Psoas muscle (tissue), 8 donors: Measurements from ENCODE around the gene IKZF1. TPM values are rescaled to one million over a fixed set of nuclear protein-coding genes. Genes with fewer than 3 reads are reported as not detected.

Source experiments
- ATAC-seq, 4 donors: fragments of 200-7000 bp; cut with Tn5 transposase; one replicate each; pipeline ENCODE4 v1.9.1; 2020; ENCODE audit warnings: moderate library complexity in 3 of 4, mild to moderate bottlenecking in 2 of 4
- DNase-seq, 2 donors: peaks; one replicate each; pipeline ENCODE4 v3.0.0-alpha.2; 2020
- H3K27ac ChIP-seq: fragments of 200-600 bp; one replicate; pipeline ENCODE4 v1.8.0; 2022
- H3K27me3 ChIP-seq, 3 donors: fragments of 200-600 bp in 1 of 3; one replicate each; pipeline versions ENCODE4 v1.6.1 to v1.8.0; 2013 to 2022; ENCODE audit warnings: low read length in 2 of 3, mild to moderate bottlenecking in 2 of 3, moderate library complexity in 1 of 3; ENCODE audit not compliant: insufficient read depth in 3 of 3
- H3K36me3 ChIP-seq, 2 donors: fragments of 200-600 bp in 1 of 2; one replicate each; pipeline versions ENCODE4 v1.6.1 to v1.8.0; 2013 to 2022; ENCODE audit warnings: low read depth in 1 of 2, mild to moderate bottlenecking in 1 of 2, moderate library complexity in 1 of 2; ENCODE audit not compliant: insufficient read depth in 1 of 2
- H3K4me1 ChIP-seq: fragments of 200-600 bp; one replicate; pipeline ENCODE4 v1.8.0; 2022
- H3K4me3 ChIP-seq: fragments of 200-600 bp; one replicate; pipeline ENCODE4 v1.8.0; 2022; ENCODE audit warnings: mild to moderate bottlenecking
- H3K9me3 ChIP-seq: fragments of 200-600 bp; one replicate; pipeline ENCODE4 v1.8.0; 2022
- WGBS, 3 donors: extraction: QIAGEN DNeasy Blood & Tissue Kit; methylation state at CpG; one replicate each; pipeline versions ENCODE4 v1.1.6 to v1.1.7; 2013; 5-methylcytosine and 5-hydroxymethylcytosine counted together
- intact Hi-C, 2 donors: fragments of 100-400 bp; cut with DNase I; formaldehyde crosslinking; loops; one replicate each; pipeline versions ENCODE4 v1.11.0 to v1.14.2; 2022
- polyA plus RNA-seq, 3 donors: library from polyadenylated mRNA; stranded (reverse); fragments of 200-250 nt; gene quantifications; one replicate each; pipeline ENCODE4 v1.2.3, GENCODE V29; 2013
- total RNA-seq, 4 donors: library from RNA; stranded (reverse); fragmentation: NEBNext Ultra II Directional in 2 of 4; extraction: Animal tissue kit (Norgen Biotek cat#: 25700) in 2 of 4; gene quantifications; one replicate each; pipeline versions ENCODE4 v1.2.1 to v1.2.4, GENCODE V29; 2021 to 2023
- TF ChIP-seq, protein P1 (sequence below): fragments of 200-600 bp; IDR thresholded peaks from one replicate; pipeline ENCODE4 v1.8.0; 2022; ENCODE audit warnings: antibody characterized with exemption
- donor health status: healthy with polysubstance abuse.
- donor health status: DM: no; HTN: no; CAD: no; lungs with moderate emphysema.
- donor health status: Bipolar disorder and iron deficiency.
- donor health status: healthy.
- donor health status: DM: yes; HTN: yes; CAD: no.
- donor health status: DM: no; HTN: no; CAD: no.
- donor health status: DM: no; HTN: no; CAD: no.
- donor health status: DM: yes; HTN: yes; CAD: no.

IKZF1 gene
- total and polyA plus RNA-seq, 7 donors: 0.18 to 2.0 (median 1.1) TPM

DNA sequence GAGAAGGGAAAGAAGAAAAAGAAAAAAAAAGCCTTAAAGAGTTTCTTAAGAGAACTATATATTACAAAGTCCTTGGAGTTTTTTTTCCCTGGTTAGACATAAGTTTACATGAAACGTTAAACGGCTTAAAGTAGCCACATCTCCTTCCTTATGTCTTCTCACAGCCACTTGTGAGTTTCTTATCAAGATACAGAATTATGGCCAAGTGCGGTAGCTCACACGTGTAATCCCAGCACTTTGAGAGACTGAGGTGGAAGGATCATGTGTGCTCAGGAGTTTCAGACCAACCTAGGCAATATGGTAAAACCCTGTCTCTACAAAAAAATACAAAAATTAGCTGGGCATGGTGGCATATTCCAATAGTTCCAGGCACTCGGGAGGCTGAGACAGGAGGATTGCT is 54.3 kb downstream of the IKZF1 start:
- H3K4me3 ChIP-seq: no peak overlapping the region
- TF ChIP-seq, protein P1, sequence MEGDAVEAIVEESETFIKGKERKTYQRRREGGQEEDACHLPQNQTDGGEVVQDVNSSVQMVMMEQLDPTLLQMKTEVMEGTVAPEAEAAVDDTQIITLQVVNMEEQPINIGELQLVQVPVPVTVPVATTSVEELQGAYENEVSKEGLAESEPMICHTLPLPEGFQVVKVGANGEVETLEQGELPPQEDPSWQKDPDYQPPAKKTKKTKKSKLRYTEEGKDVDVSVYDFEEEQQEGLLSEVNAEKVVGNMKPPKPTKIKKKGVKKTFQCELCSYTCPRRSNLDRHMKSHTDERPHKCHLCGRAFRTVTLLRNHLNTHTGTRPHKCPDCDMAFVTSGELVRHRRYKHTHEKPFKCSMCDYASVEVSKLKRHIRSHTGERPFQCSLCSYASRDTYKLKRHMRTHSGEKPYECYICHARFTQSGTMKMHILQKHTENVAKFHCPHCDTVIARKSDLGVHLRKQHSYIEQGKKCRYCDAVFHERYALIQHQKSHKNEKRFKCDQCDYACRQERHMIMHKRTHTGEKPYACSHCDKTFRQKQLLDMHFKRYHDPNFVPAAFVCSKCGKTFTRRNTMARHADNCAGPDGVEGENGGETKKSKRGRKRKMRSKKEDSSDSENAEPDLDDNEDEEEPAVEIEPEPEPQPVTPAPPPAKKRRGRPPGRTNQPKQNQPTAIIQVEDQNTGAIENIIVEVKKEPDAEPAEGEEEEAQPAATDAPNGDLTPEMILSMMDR: no peak
- H3K4me1 ChIP-seq: no peaks in the 10 kb centered on the region
- 71 to 86% (median 74%) methylated on average over 5 of the region's 5 CpGs for WGBS, 3 donors
- ATAC-seq (no peak), DNase-seq (no peak)
- no peaks in the 10 kb centered on the region for H3K9me3 ChIP-seq
- no peak overlapping the region for H3K27ac ChIP-seq
- intact Hi-C loops: no loop called here
- H3K27me3 ChIP-seq: peaks cover 0 to 2% (median 2%) of the 10 kb centered on the region in 3 donors
- H3K36me3 ChIP-seq: no peaks in the 10 kb centered on the region

DNA sequence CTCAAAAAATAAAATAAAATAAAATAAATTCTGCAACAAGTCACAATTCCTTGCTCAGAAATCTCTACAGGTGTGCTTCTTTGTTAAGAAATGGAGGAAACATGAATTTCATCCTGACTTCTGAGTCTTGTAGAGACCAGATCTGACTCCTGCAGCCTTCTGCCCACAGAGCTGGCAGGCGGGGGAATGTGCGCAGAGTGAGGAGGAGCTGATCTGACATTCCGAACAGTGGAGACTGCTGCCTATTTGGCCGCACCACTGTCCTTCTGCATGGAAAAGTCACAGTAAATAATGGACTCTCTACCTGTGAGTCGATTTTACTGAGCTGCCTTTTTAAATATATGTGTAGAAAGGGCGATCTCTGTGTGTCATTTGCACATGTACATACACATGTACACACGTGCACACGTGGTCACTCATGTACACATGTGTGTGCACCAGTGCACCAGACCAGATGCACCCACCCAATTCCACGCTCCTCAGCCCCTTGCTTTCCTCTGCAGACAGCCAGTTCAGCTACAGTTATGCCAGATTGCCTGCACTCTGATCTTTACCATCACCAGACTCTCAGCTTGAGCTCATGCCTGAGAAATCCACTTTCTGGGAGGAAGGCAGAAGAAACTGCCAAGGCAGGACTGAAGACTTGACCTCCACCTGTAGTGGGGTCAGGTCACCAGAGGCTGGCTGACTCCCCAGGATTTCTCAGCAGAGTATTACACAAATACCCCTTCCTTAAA is 54.9 kb downstream of the IKZF1 start:
- H3K4me3 ChIP-seq: no peak overlapping the region
- intact Hi-C loops: no loop called here
- TF ChIP-seq, protein P1: no peak

DNA sequence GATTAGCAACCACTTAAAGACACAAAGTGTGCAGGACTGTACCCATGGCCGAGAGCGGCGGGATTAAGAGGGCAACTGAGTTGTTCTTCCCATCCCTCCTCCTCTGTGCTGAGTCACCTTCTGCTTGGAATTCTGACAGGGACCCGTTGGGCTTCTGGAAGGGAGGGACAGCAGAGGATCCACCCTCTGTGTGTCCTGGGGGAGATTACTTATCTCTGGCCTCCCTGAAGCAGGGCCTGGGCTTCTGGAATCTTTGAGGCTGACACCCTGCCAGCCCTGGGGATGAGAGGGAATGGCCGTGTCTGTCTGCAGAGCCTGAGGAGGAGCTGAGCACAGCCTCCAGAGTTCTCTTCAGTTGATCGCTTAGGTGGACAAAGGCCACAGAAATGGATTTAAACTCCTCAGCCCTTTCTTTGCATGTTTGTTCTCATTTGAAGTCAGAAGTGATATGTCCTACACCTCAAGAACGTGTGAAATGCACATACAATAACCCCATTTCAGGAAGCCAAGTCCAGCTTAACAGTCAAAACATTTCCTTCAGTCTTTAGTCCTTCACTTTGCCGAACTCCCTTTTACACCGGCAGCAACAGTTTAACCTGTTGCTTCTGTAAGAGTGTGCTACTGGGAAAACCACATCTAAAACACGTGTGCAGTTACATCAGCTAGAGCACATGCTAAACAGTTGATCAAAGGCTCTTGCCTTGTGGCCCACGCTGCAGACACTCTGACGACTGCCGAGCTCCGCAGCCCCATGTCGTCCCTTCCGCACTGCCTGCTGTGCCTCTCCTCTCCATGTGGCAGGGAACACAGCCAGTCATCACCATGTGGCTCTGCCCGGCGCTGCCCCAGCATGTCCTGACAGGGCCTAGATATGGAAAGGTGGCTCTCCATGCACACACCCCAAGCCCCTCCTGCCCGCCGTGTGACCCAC is 55.7 kb downstream of the IKZF1 start:
- H3K9me3 ChIP-seq: no peaks in the 10 kb centered on the region
- intact Hi-C loops: no loop called here
- TF ChIP-seq, protein P1: no peak
- H3K36me3 ChIP-seq: no peaks in the 10 kb centered on the region
- WGBS, 3 donors: 59 to 67% (median 65%) methylated on average over 20 of the region's 20 CpGs
- peaks cover 0 to 2% (median 2%) of the 10 kb centered on the region in 3 donors for H3K27me3 ChIP-seq
- no peak overlapping the region for H3K4me3 ChIP-seq
- H3K27ac ChIP-seq: no peak overlapping the region
- no peak for DNase-seq
- no peak for ATAC-seq
- no peaks in the 10 kb centered on the region for H3K4me1 ChIP-seq

More for the DNA sequence above, 54.9 kb downstream of the IKZF1 start:
- H3K9me3 ChIP-seq: no peaks in the 10 kb centered on the region
- 81 to 86% (median 86%) methylated on average over 9 of the region's 9 CpGs for WGBS, 3 donors
- no peak for DNase-seq
- no peaks in the 10 kb centered on the region for H3K36me3 ChIP-seq
- H3K27me3 ChIP-seq: peaks cover 0 to 2% (median 2%) of the 10 kb centered on the region in 3 donors
- H3K4me1 ChIP-seq: no peaks in the 10 kb centered on the region
- no peak for ATAC-seq
- H3K27ac ChIP-seq: no peak overlapping the region

DNA sequence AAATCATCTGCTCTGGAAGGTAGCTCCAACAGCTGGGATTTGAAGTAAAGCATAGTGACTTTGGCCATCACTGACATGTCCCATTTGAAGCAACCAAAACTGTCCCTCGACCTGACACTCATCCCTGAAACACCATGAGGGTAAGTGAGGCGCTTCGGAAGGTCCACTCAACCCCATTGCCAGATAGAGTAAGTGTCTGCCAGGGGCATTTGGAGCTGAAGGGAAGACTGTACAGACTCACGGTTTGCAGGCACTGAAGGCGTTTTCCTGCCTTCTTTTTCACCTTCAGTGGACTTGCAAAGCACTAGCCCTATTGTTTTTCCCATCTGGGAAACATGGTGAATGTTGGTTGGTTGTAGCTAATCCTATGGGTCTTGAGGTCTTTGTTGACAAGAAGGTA is 57.6 kb downstream of the IKZF1 start:
- no peak overlapping the region for H3K27ac ChIP-seq

More for the DNA sequence above, 57.6 kb downstream of the IKZF1 start:
- WGBS, 3 donors: 70 to 75% (median 70%) methylated on average over 5 of the region's 5 CpGs
- DNase-seq: no peak
- Histone ChIP-seq H3K4me3 (no peak overlapping the region), H3K27me3 (peaks cover 0 to 2% (median 0%) of the 10 kb centered on the region in 3 donors), H3K9me3 (no peaks in the 10 kb centered on the region), H3K36me3 (no peaks in the 10 kb centered on the region), H3K4me1 (no peaks in the 10 kb centered on the region)
- intact Hi-C loops: no loop called here
- TF ChIP-seq, protein P1: no peak
- no peak for ATAC-seq
